Heart right ventricle (tissue), 16 donors: ENCODE measurements around the gene ERCC1. TPM values are rescaled to one million over a fixed set of nuclear protein-coding genes. Genes with fewer than 3 reads are reported as not detected.

Experiments
- ATAC-seq, 8 donors: fragments of 200-7000 bp; cut with Tn5 transposase; one replicate each; pipeline ENCODE4 v1.9.1; 2020; ENCODE audit warnings: mild to moderate bottlenecking in 8 of 8, moderate library complexity in 8 of 8, moderate number of reproducible peaks in 1 of 8
- DNase-seq, 2 donors: peaks; one replicate each; pipeline ENCODE4 v3.0.0-alpha.2; 2020
- H3K27ac ChIP-seq, 10 donors: fragments of 200-600 bp; sonication (generic) in 2 of 10; one replicate each; pipeline versions ENCODE4 v1.5.0 to v1.8.0; 2020 to 2022; ENCODE audit warnings: mild to moderate bottlenecking in 3 of 10
- H3K27me3 ChIP-seq, 7 donors: fragments of 200-600 bp; one replicate each; pipeline ENCODE4 v1.8.0; 2021 to 2022; ENCODE audit warnings: mild to moderate bottlenecking in 2 of 7
- H3K36me3 ChIP-seq, 9 donors: fragments of 200-600 bp; sonication (generic) in 1 of 9; one replicate each; pipeline versions ENCODE4 v1.5.0 to v1.8.0; 2020 to 2022; ENCODE audit warnings: mild to moderate bottlenecking in 2 of 9
- H3K4me1 ChIP-seq, 9 donors: fragments of 200-600 bp; sonication (generic) in 1 of 9; one replicate each; pipeline versions ENCODE4 v1.5.0 to v1.8.0; 2020 to 2022; ENCODE audit warnings: mild to moderate bottlenecking in 4 of 9
- H3K4me3 ChIP-seq, 10 donors: fragments of 200-600 bp; sonication (generic) in 2 of 10; one replicate each; pipeline versions ENCODE4 v1.5.0 to v1.8.0; 2020 to 2022; ENCODE audit warnings: mild to moderate bottlenecking in 7 of 10, moderate library complexity in 2 of 10
- H3K9me3 ChIP-seq, 11 donors: fragments of 200-600 bp in 10 of 11; sonication (generic) in 2 of 11; one replicate each; pipeline versions ENCODE4 v1.5.0 to v1.8.0; 2013 to 2022; ENCODE audit warnings: mild to moderate bottlenecking in 2 of 11, control low read depth in 1 of 11, moderate library complexity in 1 of 11
- CTCF ChIP-seq, 9 donors: fragments of 200-600 bp; sonication (generic) in 2 of 9; IDR thresholded peaks; one replicate each; pipeline versions ENCODE4 v1.5.0 to v1.8.0; 2021 to 2022; ENCODE audit warnings: antibody characterized with exemption in 9 of 9, mild to moderate bottlenecking in 5 of 9, moderate library complexity in 1 of 9
- WGBS, 2 donors: extraction: QIAGEN DNeasy Blood & Tissue Kit; methylation state at CpG; one replicate each; pipeline ENCODE4 v1.1.7; 2013; ENCODE audit warnings: inconsistent platforms in 1 of 2; 5-methylcytosine and 5-hydroxymethylcytosine counted together
- intact Hi-C, 10 donors: fragments of 100-400 bp; cut with DNase I; formaldehyde crosslinking; loops; one replicate each; pipeline versions ENCODE4 v1.11.1 to v1.14.2; 2022
- polyA plus RNA-seq, 2 donors: library from polyadenylated mRNA; stranded (reverse); fragments of 200-250 nt; gene quantifications; one replicate each; pipeline ENCODE4 v1.2.3, GENCODE V29; 2013
- total RNA-seq, 10 donors: library from RNA; stranded (reverse); fragmentation: NEBNext Ultra II Directional in 3 of 10; extraction: Animal tissue kit (Norgen Biotek cat#: 25700) in 3 of 10; gene quantifications; one replicate each; pipeline versions ENCODE4 v1.2.1 to v1.2.4, GENCODE V29; 2021 to 2023
- donor health status: Arrhythmogenic right ventricular cardiomyopathy.
- donor health status: ischemic (EF 13 %, LVEDD 7.1; RV severe dilation, severe dysfunction).
- donor health status: healthy with polysubstance abuse.
- donor health status: DM: no; HTN: yes; CAD: no.
- donor health status: DM: no; HTN: no; CAD: no.
- donor health status: ischemic (EF 25% LVEDD 6.9; RV normal size, moderate dysfunction).
- donor health status: ischemic (EF 25% LVEDD 5.7; RV mildly dilated, moderate dysfunction).
- donor health status: healthy.
- donor health status: DM: yes; HTN: yes; CAD: no.
- donor health status: Ischemic cardiomyopathy.
- donor health status: ischemic (EF 35%, LVEDD 5.7; RV mildly dilated, moderate dysfunction).
- donor health status: nonischemic (EF 11% LVEDD 7.7; RV severe dilation, severe dysfunction).
- donor health status: DM: yes; HTN: yes; CAD: no.
- donor health status: PGD.
- donor health status: ischemic (EF 29% LVEDD 5.4; RV normal size, mild dysfunction).
- donor health status: nonischemic (EF 23%, LVEDD 6.1; RV moderate dilation, normal function).

ERCC1 gene
- total and polyA plus RNA-seq, 12 donors = 113 to 194 (median 143) TPM

DNA sequence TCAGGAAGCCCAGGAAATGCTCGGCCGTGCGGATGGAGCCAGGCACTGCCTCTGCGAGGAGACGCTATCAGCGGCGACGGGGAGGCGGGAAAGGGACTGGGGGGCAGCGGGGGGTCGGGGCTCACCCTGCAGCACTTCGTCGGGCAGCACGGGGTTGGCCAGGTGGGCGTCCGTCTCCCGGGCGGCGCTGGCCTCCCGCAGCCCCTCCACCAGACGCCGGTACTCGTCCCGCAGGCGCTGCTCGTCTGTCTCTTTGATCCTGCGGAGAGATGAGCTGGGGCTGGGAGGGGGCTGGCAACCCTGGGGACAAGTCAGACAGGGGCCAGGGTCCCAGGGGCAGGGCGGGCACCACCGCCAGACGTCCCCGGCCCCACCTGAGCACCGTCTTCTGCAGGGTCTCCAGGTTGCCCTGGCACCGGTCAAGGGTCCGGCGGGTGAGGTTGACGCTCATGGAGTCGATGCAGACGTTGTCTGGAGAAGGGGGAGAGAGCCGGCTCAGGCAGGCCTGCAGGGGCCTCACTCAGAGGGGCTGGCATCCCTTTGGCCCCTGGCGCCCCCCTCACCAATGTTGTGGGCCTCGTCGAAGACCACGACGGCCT is 59.8 kb downstream of the ERCC1 start:
- Histone ChIP-seq H3K4me1 (no peaks in the 10 kb centered on the region), H3K36me3 (peaks cover 0 to 64% (median 7%) of the 10 kb centered on the region in 9 donors), H3K4me3 (no peak overlapping the region), H3K27me3 (no peaks in the 10 kb centered on the region), H3K9me3 (no peaks in the 10 kb centered on the region), H3K27ac (no peak overlapping the region)
- ATAC-seq (peak in 1 of 8 donors; percentile 22), DNase-seq (no peak)
- intact Hi-C loops = no loop called here
- no peak for TF ChIP-seq CTCF (IDR thresholded peaks at IDR 0.05)
- WGBS, 2 donors = 92 to 93% methylated on average over 43 to 44 of the region's 44 CpGs

GRCh38 chr19:45362291-45362690 is 61.4 kb downstream of the ERCC1 start:
- Histone ChIP-seq H3K36me3 (peaks cover 0 to 79% (median 7%) of the 10 kb centered on the region in 9 donors), H3K4me3 (no peak overlapping the region), H3K27me3 (no peaks in the 10 kb centered on the region), H3K9me3 (no peaks in the 10 kb centered on the region), H3K4me1 (no peaks in the 10 kb centered on the region), H3K27ac (no peak overlapping the region)
- no peak for TF ChIP-seq CTCF (IDR thresholded peaks at IDR 0.05)
- DNase-seq (no peak), ATAC-seq (no peak)
- 92 to 93% methylated on average over 16 of the region's 16 CpGs for WGBS, 2 donors
- intact Hi-C loops = no loop called here

DNA sequence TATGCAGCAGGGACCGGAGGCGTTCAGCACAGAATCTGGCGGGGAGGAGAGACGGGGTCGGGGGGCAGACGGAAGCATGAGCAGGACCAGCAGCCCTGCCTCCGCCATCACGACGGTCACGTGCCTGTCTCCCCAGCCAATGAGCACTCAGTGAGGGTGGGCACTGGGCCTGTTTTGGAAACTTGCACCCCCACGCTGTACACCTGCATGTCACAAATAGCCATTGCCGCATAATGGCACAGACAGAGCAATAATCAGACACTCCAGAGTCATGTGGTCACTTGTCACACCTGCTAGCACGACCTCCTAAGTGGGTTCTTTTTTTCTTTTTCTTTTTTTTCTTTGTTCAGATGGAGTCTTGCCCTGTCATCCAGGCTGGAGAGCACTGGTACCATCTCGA is 62.1 kb downstream of the ERCC1 start:
- H3K9me3 ChIP-seq = no peaks in the 10 kb centered on the region
- no peaks in the 10 kb centered on the region for H3K4me1 ChIP-seq
- no peak overlapping the region for H3K4me3 ChIP-seq
- 93% methylated on average over 14 of the region's 14 CpGs for WGBS, 2 donors
- DNase-seq (no peak), ATAC-seq (no peak)
- no peaks in the 10 kb centered on the region for H3K27me3 ChIP-seq
- intact Hi-C loops = no loop called here
- no peak for TF ChIP-seq CTCF (IDR thresholded peaks at IDR 0.05)
- H3K36me3 ChIP-seq = peaks cover 0 to 86% (median 10%) of the 10 kb centered on the region in 9 donors
- H3K27ac ChIP-seq = no peak overlapping the region

- no peak overlapping the region for H3K4me3 ChIP-seq
- DNase-seq (no peak), ATAC-seq (no peak)
- H3K27ac ChIP-seq = no peak overlapping the region
- intact Hi-C loops = no loop called here
- peaks cover 0 to 96% (median 14%) of the 10 kb centered on the region in 9 donors for H3K36me3 ChIP-seq
- no peaks in the 10 kb centered on the region for H3K4me1 ChIP-seq
- no peaks in the 10 kb centered on the region for H3K27me3 ChIP-seq
- H3K9me3 ChIP-seq = no peaks in the 10 kb centered on the region
- TF ChIP-seq CTCF (IDR thresholded peaks at IDR 0.05) = no peak
- 91 to 93% methylated on average over 12 of the region's 12 CpGs for WGBS, 2 donors
These were observed 65.4 kb downstream of the ERCC1 start for GRCh38 chr19:45358213-45358792.
